Measurements from ENCODE around the gene NDC80. TPM values are rescaled to one million over a fixed set of nuclear protein-coding genes. Genes with fewer than 3 reads are reported as not detected.
"Not testable (repeated sequence)": the region's sequence is repeated elsewhere in the genome, so short reads cannot be mapped to it uniquely, and the experiment has no call there.

NDC80 gene
- total RNA-seq, 2 experiments from 2014 or later = 91.3 to 103 TPM

DNA sequence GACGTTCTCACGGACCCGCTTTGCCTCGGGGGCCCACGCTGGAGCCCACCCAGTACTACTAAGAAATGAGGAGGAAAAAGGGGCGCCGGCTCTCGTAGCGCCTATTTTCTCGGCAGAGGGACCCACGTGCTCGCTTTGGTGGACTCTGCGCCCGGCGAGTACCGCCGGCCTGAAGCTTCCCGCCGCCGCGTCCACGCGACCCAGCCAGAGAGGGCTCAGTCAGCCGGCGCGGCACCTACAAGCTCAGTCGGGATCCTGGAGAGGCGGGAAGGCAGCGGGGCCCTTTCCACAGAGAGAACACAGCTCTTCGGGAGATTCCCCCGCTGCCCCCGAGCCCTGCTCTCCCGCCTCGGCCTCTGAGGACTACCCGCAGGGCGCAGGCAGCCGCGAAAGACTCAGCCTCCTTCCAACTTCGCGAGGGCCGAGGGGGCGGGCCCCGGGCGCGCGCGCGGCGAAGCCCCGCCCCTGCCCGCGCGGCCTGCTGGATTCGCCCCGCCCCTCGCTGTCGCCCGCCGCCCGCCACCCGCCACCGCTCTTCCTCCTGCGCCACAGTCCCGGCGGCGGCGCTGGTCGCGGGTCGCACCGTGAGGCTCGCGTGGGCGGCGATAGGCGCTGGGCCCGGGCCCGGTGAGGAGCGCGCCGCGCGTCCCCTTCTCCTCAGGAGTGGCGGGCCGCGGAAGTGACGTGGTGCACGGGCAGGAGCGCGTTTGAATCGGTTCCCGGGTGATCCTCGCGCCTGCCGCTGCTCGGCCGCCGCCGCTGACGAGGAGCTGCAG, 84.0 kb downstream of the NDC80 start, which contains the start of gene SMCHD1:
TSS of gene SMCHD1 (plus strand) at position 549 of the 776 bp plus-strand sequence. CDS start 350 bp downstream, outside the sequence.
- Mint-ChIP-seq H3K4me3 (peak within 1 kb of the TSS; percentile 92), H3K27me3 (ENCODE audit: low read depth) (no peaks in the 10 kb centered on the region), H3K27ac (peak within 1 kb of the TSS; percentile 95), H3K4me1 (ENCODE audit: low read depth) (peaks cover 41% of the 10 kb centered on the region), H3K9me3 (ENCODE audit: insufficient read depth) (no peaks in the 10 kb centered on the region), H3K36me3 (ENCODE audit: low read depth) (peaks cover 26% of the 10 kb centered on the region)
- ChIA-PET CTCF (interaction anchor here (0.9 to 4.4 kb wide), 6 partner anchors 12 to 66 kb away, joined by 3 to 33 read pairs (median 9); no protein-coding TSS in a partner anchor), POLR2A (interaction anchor here (0.6 to 5.9 kb wide), 25 partner anchors 9 to 595 kb away, joined by 3 to 295 read pairs (median 5); partner anchors contain the start of genes METTL4, MYL12A and NDC80)
- DNase-seq (peak; percentile 88), ATAC-seq (peak; percentile 76)

DNA sequence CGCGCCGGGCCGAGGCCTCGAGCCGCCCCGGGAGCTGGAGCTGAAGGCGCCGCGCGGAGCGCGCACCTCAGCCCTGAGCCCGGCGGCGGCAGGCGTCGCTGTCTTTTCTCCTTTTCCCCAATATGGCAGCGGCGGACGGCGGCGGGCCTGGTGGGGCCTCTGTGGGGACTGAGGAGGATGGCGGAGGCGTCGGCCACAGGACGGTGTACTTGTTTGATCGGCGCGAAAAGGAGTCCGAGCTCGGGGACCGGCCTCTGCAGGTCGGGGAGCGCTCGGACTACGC, 84.5 kb downstream of the NDC80 start:
- DNase-seq (no peak), ATAC-seq (no peak)
- Mint-ChIP-seq H3K4me3 (peak overlapping the region; percentile 92), H3K27ac (peak overlapping the region; percentile 95), H3K27me3 (ENCODE audit: low read depth) (no peaks in the 10 kb centered on the region), H3K9me3 (ENCODE audit: insufficient read depth) (no peaks in the 10 kb centered on the region), H3K36me3 (ENCODE audit: low read depth) (peaks cover 29% of the 10 kb centered on the region), H3K4me1 (ENCODE audit: low read depth) (peaks cover 42% of the 10 kb centered on the region)
- CTCF ChIA-PET = interaction anchor here (1.2 to 4.4 kb wide), 7 partner anchors 13 to 67 kb away, joined by 3 to 33 read pairs (median 6); no protein-coding TSS in a partner anchor
- POLR2A ChIA-PET = interaction anchor here (0.6 to 5.9 kb wide), 22 partner anchors 9 to 595 kb away, joined by 3 to 295 read pairs (median 5); partner anchors contain the start of genes METTL4, MYL12A and NDC80

DNA sequence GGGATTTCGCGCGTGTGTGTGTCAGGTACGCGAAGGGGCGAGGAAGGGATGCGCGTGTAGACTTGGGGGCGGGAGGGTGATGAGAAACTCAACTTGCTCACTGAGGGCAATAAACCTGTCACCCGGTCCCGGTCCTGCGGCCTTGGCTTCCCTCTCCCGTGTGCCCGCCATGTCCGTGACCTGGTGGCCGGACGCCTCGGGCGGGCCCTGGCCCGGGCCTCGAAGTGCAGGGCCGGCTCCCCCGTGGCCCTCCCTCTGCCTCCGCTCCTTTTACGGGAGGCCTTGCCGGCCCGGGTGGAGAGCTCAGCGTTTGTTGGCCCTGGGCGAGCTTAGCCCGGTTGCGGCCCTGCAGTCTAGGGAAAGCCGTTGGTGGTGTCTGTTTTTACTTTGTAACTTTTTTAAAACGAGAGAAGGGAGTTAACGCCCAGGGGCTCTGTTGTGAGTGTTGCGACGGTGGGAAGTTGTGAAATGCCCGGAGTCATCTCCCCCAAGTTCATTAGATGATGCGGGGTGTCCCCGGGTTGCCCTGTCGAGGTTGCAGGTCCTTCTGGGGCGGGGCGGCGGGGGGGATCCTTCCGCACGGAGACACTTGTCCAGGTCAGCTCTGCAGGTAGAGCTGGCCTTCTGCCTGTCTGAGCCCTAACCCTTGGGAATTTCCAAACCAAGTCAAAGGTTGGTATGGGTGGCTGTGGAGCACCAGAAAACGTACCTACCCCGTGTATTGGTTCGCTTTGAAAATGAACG, 85.1 kb downstream of the NDC80 start:
- POLR2A ChIA-PET = interaction anchor here (0.6 to 5.9 kb wide), 24 partner anchors 8 to 594 kb away, joined by 3 to 295 read pairs (median 5); partner anchors contain the start of genes METTL4, MYL12A and NDC80
- Mint-ChIP-seq H3K9me3 (ENCODE audit: insufficient read depth) (peaks cover under 1% of the 10 kb centered on the region), H3K4me1 (ENCODE audit: low read depth) (peaks cover 44% of the 10 kb centered on the region), H3K27me3 (ENCODE audit: low read depth) (no peaks in the 10 kb centered on the region), H3K36me3 (ENCODE audit: low read depth) (peaks cover 33% of the 10 kb centered on the region), H3K27ac (peak overlapping the region; percentile 95), H3K4me3 (peak overlapping the region; percentile 92)
- ATAC-seq (peak; percentile 25), DNase-seq (peak; percentile 59)
- CTCF ChIA-PET = interaction anchor here (1.2 to 4.4 kb wide), 7 partner anchors 13 to 67 kb away, joined by 3 to 33 read pairs (median 6); no protein-coding TSS in a partner anchor

DNA sequence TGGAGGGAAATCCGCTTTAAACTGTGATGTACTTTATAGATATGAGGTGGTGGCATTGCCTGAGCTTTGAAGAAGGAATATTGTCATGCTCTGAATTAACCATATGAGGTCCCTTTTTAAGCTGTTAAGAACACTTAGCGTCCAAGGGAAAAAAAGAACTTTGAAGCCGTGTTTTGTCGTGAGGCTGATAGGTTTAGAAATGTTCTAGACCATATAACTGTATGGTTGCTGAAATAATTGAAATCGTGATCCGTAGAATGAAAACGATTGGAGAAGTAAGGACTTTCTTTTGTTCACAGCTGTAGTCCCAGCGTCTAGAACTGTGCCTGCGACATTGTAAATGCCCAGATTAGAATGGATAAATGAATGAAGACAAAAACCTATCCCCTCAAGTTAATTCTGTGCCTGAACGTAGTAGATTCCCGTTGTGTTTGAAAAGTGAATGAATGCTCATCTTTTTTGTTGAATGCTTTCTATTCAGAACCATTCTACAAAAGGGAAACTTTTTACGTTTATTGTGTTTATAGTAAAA, 85.7 kb downstream of the NDC80 start:
- POLR2A ChIA-PET = interaction anchor here (0.9 to 5.9 kb wide), 12 partner anchors 15 to 589 kb away, joined by 3 to 295 read pairs (median 11); partner anchors contain the start of genes METTL4 and NDC80
- peaks cover 46% of the 10 kb centered on the region for H3K4me1 Mint-ChIP-seq (ENCODE audit: low read depth)
- peaks cover 4% of the 10 kb centered on the region for H3K9me3 Mint-ChIP-seq (ENCODE audit: insufficient read depth)
- CTCF ChIA-PET = interaction anchor here (1.2 to 4.4 kb wide), 5 partner anchors 15 to 68 kb away, joined by 3 to 33 read pairs (median 12); no protein-coding TSS in a partner anchor
- no peak for ATAC-seq
- peak overlapping the region; percentile 95 for H3K27ac Mint-ChIP-seq
- H3K4me3 Mint-ChIP-seq = peak overlapping the region; percentile 92
- no peak for DNase-seq
- no peaks in the 10 kb centered on the region for H3K27me3 Mint-ChIP-seq (ENCODE audit: low read depth)
- H3K36me3 Mint-ChIP-seq (ENCODE audit: low read depth) = peaks cover 36% of the 10 kb centered on the region

DNA sequence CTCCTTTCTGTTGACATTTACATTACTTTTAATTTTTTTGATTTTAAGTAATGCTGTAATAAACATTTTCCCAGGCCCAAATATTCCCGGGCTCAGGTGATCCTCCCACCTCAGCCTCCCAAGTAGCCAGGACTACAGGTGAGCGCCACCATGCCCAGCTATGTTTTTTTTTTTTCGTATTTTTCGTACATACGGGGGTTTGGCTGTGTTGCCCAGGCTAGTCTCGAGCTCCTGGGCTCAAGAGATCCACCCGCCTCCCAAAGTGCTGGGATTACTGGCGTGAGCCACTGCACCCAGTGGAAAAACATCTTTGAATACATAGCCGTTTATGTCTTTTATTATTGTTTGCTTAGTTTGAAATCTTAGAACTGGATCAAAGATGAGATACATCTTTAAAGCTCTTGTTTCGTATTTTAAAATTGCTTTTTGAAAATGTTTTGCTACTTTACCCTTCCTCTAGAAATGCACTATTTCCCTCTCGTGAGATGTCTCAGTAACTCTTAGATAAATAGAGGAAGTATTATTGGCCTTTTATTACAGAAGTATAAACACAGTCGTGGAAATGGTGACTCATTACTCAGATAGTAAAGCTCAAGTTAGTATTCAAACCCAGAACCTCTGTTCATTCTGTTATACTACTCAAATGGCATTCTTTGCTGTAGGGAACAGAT, 86.6 kb downstream of the NDC80 start:
- ChIA-PET POLR2A (interaction anchor here (0.7 to 5.9 kb wide), 4 partner anchors 17 to 313 kb away, joined by 3 to 295 read pairs (median 38); no protein-coding TSS in a partner anchor), CTCF (interaction anchor here (0.8 to 4.4 kb wide), 5 partner anchors 21 to 83 kb away, joined by 3 to 33 read pairs (median 5); no protein-coding TSS in a partner anchor)
- H3K4me3 Mint-ChIP-seq = peak overlapping the region; percentile 92
- peak overlapping the region; percentile 84 for H3K27ac Mint-ChIP-seq
- no peaks in the 10 kb centered on the region for H3K27me3 Mint-ChIP-seq (ENCODE audit: low read depth)
- no peak for DNase-seq
- ATAC-seq = no peak
- peaks cover 4% of the 10 kb centered on the region for H3K9me3 Mint-ChIP-seq (ENCODE audit: insufficient read depth)
- peaks cover 42% of the 10 kb centered on the region for H3K36me3 Mint-ChIP-seq (ENCODE audit: low read depth)
- peaks cover 46% of the 10 kb centered on the region for H3K4me1 Mint-ChIP-seq (ENCODE audit: low read depth)

DNA sequence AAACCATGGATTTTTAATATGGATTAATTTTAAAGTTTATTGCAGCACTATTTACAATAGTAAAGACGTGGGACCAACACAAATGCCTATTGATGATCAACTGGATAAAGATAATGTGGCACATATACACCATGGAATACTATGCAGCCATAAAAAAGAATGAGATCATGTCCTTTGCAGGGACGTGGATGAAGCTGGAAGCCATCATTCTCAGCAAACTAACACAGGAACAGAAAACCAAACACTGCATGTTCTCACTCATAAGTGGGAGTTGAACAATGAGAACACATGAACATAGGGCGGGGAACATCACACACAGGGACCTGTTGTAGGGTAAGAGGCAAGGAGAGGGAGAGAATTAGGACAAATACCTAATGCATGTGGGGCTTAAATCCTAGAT, 89.5 kb downstream of the NDC80 start:
- ATAC-seq; POLR2A ChIA-PET; CTCF ChIA-PET; H3K27me3 Mint-ChIP-seq (ENCODE audit: low read depth); DNase-seq; H3K4me3 Mint-ChIP-seq; H3K9me3 Mint-ChIP-seq (ENCODE audit: insufficient read depth): not testable (repeated sequence)
- Mint-ChIP-seq H3K36me3 (ENCODE audit: low read depth) (peaks cover 67% of the 10 kb centered on the region), H3K27ac (peak overlapping the region; percentile 8), H3K4me1 (ENCODE audit: low read depth) (peaks cover 53% of the 10 kb centered on the region)

DNA sequence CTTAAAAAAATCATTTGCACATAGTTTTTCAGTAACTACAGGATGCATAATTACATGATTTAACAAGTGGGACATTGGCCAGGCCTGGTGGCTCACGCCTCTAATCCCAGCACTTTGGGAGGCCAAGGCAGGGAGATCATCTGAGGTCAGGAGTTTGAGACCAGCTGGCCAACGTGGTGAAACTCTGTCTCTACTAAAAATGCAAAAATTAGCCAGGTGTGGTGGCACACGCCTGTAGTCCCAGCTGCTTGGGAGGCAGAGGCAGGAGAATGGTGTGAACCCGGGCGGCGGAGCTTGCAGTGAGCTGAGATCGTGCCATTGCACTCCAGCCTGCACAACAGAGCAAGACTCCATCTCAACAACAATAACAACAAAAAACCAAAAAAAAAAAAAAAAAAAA, 90.9 kb downstream of the NDC80 start:
- ATAC-seq; DNase-seq; H3K27ac Mint-ChIP-seq; H3K9me3 Mint-ChIP-seq (ENCODE audit: insufficient read depth); H3K27me3 Mint-ChIP-seq (ENCODE audit: low read depth); CTCF ChIA-PET; H3K4me3 Mint-ChIP-seq; POLR2A ChIA-PET: not testable (repeated sequence)
- Mint-ChIP-seq H3K36me3 (ENCODE audit: low read depth) (peaks cover 68% of the 10 kb centered on the region), H3K4me1 (ENCODE audit: low read depth) (peaks cover 54% of the 10 kb centered on the region)

DNA sequence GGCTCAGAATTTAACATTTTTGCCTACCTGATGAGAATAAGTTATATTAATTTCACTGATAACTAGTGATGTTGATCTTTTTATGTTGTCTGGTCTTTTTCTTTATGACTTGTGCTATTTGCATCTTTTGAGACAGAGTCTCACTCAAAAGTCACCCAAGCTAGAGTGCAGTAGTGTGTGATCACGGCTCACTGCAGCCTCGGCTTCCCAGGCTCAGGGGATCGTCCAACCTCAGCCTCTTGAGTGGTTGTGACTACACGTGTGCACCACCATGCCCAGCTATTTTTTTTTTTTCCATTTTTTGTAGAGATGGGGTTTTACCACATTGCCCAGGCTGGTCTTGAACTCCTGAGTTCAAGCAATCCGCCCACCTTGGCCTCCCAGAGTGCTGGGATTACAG, 91.6 kb downstream of the NDC80 start:
- Mint-ChIP-seq H3K9me3 (ENCODE audit: insufficient read depth) (peaks cover 4% of the 10 kb centered on the region), H3K4me1 (ENCODE audit: low read depth) (peaks cover 51% of the 10 kb centered on the region), H3K4me3 (peak overlapping the region; percentile 31), H3K36me3 (ENCODE audit: low read depth) (peaks cover 67% of the 10 kb centered on the region), H3K27ac (peak overlapping the region; percentile 55), H3K27me3 (ENCODE audit: low read depth) (no peaks in the 10 kb centered on the region)
- ChIA-PET POLR2A (no interaction called here), CTCF (no interaction called here)
- DNase-seq = no peak
- ATAC-seq = peak; percentile 46

Other genes starting within 250 kb of the NDC80 start
- gene METTL4, start 52 bp upstream of the NDC80 start, total RNA-seq = 10 to 100 TPM; 22.2 to 22.3 TPM
- 100 to 1,000 TPM; 137 to 142 TPM for gene SMCHD1, start 84.2 kb downstream of the NDC80 start, total RNA-seq